Stimulated activated CD4-positive, alpha-beta T cell treated with anti-CD3 and anti-CD28 coated beads, Interleukin-15, amount 100 ng/mL, for 1 hour (primary cell): ENCODE results near the gene MINDY4.

ENCODE experiments used
- DNase-seq, 2 donors: peaks; one replicate each; pipeline ENCODE4 v3.0.0-alpha.2; 2020; ENCODE audit warnings: low read depth in 1 of 2, low spot score in 1 of 2

Gene MINDY4

DNA sequence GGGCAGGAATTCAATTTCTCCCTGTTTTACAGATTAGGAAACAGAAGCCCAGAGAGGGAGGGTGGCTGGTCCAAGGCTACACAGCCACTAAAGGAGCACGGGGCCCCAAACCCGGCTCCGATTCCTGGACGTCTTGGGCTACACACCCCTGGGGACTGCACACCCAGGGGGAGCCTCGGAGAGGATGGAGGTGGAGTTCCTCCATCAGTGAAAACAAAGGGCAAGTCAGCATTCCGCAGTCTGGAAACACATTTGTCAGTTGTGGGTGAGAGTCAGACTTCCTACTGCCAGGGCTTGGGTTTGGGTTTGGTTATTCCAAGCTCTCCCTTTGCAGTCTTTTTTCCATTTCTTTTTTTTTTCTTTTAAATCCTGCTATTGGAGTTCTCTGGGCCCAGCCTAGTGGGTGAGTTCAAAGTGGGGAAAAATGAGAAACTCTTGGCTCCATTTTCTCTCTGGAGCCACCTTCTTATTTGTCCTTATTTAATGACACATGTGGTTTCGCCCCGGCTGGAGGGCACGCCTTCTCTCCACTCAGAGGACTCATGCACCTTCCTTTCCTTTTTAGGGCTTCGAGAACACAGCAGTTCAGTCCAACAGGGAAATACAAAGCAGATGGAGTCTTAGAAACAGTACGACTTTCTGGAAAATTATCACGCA is 80.6 kb downstream of the MINDY4 start:
- DNase-seq: no peak

DNA sequence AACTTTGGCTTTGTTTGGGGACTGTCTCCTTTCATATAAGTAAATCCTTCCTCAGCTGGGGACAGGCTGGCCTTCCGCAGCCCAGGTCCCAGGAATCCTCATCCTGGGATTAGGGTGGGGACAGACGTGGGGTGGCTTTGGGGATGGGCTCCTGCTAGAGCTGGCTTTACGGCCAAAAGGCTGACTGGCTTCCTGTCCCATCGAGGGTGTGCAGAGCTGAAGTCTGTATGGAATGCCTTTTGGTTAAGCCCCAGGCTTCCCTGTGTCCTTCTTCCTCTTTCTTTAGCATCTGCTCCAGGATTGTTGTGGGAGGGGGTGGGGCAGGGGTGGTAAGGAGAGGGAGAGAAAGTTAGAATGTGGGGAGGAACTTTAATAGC is 81.1 kb downstream of the MINDY4 start:
- no peak for DNase-seq

DNA sequence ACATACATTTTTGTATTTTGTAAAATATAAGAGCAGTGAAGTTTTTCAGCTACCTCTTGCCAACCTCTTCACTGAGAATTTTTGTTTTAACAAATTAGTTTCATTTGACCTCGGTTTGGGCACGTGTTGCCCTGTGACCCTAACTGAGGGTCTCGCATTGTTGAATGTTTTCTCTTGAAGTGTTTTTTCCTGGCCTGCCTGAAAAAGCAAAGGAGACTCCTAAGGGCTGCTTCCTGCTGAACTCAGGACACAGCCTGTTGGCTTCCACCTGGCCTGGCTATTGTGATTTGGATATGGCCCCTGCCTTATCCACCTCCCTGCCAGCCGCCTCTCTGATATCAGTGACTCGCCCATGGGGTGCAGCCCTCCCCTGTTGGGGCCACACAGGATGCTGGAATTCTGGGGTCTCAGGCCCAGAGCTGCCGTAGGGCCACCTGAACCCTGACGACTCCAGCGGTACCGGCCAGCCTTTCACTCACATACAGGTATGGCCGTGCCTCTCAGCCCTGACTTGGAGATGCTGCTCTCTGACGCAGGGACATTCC is 81.6 kb downstream of the MINDY4 start:
- no peak for DNase-seq

DNA sequence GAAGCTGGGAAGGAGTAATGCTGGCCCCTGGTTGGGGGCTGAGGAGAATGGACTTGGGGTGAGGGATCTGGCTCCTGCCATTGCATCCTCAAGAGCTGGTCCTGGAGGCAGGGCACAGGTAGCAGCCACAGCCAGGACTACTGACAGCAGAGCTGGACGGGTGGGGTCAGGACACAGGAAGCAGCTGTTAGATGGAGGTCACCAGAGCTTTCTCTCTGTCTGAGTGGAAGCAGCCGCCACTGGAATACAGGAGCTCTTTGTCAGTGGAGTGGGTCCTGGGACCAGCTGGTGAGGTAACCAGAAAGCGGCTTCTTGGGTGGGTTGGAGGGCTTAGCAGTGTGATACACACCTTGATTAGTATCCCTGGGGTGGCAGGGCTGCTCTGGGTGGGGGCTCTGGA is 82.4 kb downstream of the MINDY4 start:
- DNase-seq: no peak

DNA sequence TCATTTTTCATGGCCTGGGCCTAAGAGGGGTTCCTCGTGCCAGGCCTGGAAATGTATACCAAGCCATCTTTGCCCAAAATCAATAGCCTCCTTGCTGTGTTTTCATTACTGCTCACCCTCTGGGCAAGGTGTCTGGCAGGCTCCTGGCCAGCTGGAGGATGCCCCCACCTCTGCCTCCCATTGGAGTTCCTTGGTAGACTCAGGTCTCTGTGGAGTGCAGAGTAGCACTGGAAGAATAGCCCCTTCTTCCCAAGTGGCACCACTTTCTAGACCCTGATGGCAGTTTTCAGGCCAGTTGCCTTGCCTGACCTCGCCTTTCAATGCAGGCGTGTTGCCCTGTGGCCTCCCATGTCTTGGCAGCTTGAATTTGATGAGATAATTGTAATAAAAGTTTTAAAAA is 84.7 kb downstream of the MINDY4 start:
- DNase-seq: no peak

DNA sequence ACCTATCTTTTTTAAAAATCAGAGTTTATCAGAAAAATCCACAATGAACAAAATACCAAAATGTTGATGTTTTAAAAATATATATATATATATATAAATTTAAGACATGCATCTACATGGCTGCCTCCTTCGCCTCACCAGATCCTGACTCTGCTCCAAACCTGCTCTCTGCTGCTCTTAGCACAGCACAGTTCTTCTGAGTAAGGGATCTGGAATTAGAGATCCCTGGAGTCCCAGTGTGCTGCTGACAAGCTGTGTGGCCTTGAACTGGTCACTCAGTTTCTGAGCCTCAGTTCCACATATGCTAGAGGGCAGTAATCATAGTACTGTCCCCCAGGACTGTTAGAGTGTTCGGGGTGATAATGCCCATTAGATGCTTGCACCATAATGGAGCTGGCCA is 87.4 kb downstream of the MINDY4 start:
- no peak for DNase-seq

DNA sequence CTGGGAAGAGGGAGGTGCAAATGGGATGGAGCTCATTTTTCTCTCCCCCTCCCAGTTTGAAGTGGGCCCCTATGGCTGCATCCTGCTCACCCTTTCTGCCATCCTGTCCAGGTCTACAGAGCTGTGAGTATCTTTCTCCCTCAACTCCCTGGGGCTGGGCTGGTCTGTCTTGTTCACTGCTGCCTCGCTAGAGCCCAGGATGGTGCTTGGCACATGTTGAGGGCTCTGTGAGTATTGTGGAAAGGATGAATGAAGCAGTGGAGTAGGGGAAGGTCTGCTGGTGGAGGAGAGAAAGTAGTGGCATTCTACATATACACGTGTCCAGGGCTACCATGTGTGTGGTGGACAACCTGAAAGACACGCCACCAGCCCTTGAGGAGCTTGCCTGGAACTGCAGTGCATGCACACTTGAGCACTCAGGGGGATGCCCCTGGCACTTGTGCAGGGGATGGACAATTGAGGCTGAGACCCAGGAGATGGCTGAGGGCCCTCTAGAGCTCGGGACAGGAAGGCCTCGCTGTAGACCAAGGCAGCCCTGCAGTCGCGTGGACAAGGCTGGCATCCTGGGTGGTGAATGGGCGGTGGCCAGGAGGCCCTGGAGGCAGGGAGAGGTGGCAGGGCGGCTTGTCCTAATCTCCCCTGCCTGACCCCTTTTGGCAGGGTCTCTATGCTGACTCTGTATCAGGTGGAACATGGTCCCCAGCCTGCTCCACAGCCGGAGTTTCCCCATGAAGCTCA is 88.2 kb downstream of the MINDY4 start:
- no peak for DNase-seq

DNA sequence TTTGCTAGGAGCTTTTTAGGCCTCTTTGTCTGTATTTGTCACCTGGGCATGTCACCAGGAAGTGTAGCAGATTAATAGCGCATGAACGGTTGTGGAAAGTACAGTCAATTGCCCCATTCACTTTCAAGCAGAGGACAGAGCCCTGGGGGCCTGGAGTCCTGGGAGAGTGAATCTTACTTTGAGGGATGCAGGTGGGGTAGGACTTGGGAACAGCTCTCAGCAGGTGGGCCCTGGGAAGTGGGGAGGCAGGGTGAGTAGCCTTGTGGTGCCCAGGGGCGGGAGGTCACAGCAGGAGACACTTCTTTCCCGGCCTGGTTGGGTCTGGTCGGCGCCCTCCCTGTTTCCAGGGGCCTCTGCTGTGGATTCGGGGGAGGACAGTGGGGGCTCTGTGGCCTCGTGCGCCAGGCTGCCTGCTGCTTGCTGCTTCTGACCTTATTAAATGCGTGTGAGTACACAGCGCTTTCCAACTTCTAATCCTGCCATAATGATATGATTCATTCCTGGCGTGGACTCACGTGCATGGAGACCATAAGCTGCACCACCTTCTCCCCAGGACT is 88.8 kb downstream of the MINDY4 start:
- no peak for DNase-seq

DNA sequence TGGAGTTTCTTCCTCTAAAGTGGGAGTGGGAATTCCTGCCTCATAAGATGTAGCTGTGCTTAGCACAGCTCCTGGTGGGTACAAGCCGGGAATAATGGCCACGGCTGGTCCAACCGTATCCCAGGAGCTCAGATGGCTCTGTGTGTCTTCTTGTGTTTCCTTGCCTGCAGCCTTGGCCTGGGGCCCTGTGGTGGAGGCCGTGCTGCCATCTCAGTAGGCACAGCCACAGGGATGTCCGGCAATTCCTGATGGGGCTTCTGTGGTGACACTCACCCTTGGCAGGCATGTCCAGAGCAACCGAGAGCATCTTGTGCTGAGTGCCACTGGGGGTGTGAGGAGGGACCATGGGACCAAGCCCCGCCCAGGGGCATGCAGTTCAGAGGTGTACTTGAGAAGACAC is 90.4 kb downstream of the MINDY4 start:
- no peak for DNase-seq

DNA sequence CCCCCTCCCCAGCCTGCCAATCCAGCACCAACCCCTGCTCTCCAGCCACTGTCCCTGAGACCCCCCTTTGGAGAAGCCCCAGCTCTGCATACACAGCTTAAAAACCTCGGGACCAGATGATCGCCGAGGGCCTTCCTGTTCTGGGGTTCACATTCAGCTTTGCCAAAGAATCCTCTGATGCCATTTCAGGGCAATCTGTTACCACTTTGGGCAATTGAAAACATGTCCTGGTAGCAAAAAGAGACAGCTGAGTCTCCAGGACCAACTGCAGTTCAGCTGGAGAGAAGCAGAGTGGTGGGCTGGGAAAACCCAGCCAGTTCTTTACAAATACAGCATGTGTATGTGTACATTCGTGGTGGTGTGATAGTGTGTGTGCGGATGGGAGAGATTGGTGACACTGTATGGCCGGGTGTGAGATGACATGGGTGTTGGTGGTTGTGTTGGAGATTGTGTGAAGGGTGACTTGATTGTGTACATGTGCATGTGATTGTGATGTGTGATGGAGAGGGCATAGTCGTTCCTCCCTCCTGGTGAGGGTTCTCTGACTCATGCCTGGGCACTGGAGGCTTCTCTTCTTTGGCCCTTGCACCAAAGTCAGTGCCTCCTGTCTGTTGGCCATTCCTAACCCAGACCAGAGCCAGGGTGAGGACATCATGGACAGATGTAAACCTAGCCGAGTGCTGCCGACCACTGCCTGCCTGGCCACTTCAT is 91.9 kb downstream of the MINDY4 start:
- DNase-seq: no peak

DNA sequence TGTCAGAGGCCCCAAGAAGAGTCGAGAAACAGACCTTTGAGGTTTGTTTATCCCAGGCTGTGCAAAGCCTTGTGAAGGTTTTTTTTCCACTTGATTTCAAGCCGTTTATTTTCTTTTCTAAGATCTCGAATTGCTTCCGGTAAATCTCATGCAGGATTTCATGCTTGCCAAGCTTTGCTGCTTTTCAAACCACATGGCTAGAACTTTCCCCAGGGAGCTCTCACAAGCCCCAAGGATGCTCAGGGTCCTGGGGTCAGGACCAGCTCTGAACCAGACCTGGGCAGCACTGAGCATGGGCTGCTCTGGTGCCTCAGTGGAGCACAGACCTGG is 92.5 kb downstream of the MINDY4 start:
- DNase-seq: no peak

DNA sequence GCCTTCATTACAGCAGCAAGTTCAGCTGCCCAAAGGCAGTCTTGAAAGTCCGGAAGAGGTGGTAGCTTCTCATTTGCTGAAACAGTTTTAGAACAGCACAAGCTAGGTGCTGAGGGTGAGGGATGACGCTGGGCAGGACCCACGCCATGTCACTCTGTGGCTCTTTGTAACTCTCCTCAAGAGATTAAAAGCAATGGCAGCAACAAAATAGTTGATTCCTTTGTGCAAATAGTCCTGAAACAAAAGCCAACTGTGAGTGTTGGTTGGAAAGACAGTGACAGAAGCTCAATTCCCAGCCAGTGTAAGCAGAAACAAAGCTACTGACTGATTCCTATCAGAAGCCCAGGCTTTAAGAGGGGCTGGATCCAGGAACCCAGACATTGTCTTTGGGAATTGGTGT is 92.9 kb downstream of the MINDY4 start:
- no peak for DNase-seq

DNA sequence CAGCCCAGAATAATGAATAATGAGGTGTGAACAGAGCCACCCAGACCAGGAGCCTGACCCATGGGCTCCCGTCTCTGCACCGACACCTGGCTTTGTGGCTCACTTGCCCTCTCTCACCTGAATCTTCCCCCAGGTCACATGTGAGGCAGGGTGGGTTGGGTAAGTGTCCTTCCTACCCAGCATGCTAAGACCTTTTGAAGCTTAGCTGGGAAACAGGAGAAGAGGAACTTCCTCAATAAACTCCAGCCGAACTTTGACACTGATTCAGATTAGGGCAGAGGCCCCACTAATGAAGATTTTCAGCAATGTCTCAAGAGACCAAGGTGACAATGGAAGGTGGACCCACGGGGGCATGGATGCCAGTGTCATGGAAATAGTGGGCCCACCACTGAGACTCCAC is 93.9 kb downstream of the MINDY4 start:
- no peak for DNase-seq

DNA sequence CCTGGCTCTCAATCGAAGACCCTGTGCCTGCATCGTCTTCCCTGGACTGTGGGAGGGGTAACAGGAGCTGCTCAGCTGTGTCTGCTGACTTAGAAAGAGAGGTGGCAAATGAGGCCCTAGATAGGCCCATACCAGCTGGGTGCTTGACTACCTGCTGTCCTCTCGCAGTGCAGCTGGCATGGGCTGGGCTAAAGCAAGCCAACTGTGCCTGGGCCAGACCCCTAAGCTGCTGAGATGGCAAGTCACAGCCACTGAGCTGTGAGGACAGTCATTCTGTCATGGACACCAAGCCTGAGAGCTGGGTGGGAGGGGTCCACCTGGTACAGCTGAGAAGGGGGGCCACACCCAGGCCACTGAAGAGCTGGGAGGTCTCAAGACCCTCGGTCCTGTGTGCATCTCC is 94.6 kb downstream of the MINDY4 start:
- DNase-seq: no peak

DNA sequence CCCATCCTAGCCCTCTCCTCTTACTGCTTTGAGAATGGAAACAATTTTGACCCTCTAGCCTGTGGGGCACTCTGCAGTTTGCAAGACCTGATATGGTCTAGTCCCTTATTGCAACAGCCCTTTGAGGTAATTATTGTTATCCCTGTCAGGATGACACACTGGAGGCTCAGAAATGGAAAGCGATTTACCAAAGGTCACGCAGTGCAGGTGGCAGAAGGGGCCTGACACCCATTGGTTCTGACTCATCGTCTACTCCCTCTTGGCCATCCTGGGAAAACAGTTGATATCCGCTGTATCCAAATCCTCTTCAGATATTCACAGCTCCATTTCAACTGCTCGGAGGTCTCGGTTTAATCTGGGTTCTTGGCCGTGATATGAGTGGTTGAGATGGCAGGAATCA is 95.7 kb downstream of the MINDY4 start:
- no peak for DNase-seq

DNA sequence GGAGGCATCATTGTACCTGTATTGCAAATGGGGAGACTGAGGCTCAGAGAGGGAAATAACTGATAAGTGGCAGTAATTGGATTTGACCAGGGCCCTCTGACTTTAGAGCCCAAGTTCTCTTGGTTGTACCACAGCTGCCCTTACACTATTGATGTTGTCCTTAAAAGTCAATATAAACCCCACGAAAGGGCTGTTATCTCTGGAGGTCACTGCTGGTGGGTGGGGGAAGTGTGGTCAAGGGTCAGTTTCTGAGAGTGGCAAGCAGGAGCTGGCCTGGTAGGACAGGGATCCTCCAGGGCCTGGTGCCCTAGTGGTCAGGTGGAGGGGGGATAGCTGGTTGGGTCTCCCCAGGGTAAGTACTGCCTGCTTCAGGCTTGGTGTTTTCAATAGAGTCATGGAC is 96.3 kb downstream of the MINDY4 start:
- no peak for DNase-seq

DNA sequence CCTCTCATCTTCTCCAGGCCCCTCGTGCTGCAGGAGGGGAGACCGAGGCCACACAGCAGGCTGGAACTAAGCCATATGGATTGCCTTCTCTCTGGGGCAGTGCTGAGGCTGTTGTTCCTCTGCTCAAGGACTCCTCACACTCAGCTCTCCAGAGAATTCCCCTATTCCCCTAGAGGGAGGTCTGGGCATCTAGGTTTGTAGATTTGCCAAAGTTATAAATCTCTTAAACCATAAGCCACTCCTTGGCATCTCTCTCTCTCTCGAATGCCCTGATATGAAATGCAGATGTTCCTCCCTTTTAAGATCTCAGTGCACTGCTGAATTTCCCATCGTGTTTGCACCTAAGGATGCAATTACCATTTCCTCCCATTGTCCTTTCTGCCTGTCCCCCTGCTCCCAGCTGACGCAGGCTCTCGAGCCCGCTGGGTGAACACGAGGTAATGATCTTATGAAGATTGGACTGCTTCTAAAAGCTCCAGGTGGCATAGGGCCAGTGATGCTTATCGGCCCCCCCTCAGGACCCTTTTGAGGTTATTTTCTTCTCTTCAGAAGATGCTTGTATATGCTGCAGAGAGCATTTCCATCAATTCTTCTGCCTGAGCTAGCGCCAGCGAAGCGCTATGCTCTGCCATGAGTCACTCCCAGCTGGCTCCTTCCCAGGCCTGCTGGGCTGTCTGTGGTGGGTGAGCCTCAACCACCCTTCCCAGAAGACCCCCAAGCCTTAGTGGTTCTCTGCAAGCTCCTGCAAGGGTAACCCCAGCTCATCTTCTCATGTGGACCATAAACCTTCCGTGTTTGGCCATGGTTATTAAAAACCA is 98.8 kb downstream of the MINDY4 start:
- DNase-seq: no peak

DNA sequence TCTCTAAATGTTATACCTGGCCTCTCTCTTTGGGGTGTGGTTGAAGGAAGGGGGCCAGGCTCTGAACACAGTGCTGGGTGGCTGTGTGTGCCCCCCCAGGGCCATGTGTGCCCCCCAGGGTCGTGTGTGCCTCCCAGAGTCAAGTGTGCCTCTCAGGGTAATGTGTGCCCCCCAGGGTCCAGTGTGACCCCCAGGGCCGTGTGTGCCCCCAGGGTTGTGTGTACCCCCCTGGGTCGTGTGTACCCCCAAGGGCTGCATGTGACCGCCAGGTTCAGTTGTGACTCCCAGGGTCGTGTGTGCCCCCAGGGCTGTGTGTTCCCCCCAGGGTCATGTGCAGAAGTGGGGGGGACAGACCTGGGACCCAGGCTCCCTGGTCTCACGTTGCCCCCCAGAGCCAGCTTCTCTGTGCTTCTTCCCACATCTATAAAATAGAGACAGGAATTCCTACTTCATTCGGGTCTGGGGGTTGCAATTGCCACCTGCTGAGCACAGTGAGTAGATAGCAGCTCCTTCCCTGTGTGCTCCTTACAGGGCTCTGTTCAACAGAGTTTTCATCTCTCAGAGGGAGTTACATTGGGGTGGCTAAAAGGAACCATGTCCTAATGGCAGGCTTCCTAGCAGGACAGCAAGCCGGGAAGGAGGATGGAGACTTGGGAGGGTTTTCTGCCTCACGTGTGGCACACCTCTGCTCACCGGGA is 99.8 kb downstream of the MINDY4 start:
- no peak for DNase-seq

DNA sequence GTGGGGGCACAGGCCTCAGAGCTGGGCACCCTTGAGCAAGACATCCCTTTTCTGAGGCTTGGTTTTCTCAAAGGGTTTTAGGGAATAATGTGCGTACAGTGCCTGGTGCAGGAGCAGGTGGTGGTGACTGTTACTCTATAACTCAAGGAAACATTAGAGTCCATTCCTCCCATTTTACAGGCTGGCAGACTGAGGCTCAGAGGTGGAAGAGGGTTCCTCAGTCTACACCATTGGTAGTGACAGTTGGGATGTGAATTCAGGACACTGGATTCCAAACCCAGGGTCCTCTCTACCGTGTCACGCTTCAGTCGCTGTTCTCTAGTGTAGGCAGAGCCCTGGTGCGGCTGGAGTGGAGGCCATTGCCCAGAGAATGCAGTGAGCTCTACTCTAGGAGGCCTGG is 100.4 kb downstream of the MINDY4 start:
- DNase-seq: no peak

DNA sequence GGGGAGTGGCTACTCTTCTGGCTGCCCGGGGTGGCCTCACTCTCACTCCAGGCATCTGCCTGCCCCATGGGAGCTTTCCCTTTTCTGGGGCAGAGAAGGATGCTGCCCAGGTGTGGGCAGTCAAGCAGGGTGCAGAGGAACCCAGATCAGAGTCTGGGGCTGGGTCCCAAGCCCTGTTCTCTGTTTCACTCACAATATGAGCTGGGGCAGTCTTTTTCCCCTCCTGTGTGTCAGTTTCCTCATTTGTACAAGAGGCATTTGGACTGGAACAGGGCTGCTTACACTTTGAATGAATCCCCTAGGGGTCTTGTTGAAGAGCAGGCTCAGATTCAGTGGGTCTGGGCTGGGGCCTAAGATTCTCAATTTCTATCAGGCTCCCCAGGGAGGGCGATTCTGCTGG is 102.0 kb downstream of the MINDY4 start:
- no peak for DNase-seq

DNA sequence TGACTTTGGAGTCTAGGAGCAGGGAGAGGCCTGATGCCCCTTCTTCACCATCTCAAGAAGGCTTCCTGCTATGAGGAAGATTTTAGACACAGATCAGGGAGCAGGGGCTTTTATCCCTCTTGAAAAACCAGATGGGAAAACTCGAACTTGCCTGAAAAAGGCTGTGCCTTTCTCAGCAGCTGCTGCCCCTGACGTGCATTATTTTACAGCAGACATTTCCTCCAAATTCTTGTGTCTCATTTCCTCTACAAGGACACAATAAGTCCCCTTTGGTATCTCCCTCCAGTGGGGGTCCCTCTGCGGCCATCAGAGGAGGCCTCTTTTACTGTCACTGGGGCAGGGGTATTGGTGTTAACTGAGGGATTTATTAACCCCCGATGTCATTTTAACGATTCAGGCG is 102.4 kb downstream of the MINDY4 start:
- DNase-seq: no peak
